ENCODE results near the gene BHLHE23. TPM values are rescaled to one million over a fixed set of nuclear protein-coding genes. Genes with fewer than 3 reads are reported as not detected.
"Not testable (repeated sequence)": the region's sequence is repeated elsewhere in the genome, so short reads cannot be mapped to it uniquely, and the experiment has no call there.

BHLHE23 gene
- total RNA-seq, 6 donors from 2014 or later: not detected

DNA sequence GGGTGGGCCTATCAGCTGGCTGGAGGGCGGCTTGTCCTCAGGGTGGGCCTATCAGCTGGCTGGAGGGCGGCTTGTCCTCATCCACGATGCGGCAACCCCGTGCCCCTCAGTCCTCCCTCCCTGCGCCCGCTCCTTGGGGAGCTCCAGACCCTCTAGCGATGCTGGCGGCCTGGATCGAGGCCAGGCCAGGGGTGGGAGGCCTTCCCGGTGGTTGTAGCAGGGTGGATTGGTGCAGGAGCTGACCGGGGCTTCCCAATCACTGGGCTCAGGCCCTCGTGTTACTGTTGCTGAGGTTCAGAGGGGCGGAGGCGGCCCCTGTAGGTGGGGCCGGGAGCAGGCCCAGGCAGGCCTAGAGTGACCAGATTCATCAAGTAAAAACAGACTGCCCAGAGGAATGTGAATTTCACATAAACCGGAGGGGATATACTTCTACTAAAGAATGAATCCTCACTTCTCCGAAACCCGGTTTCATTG, 45.4 kb downstream of the BHLHE23 start:
- ATAC-seq (ENCODE audit: low FRiP score in 2 of 2) (no peak), DNase-seq (peak in 1 of 2 donors; percentile 59)
- Histone ChIP-seq H3K4me3 (no peak overlapping the region), H3K27me3 (no peaks in the 10 kb centered on the region), H3K27ac (no peak overlapping the region), H3K36me3 (peaks cover 0 to 9% (median 4%) of the 10 kb centered on the region in 4 donors), H3K4me1 (no peaks in the 10 kb centered on the region), H3K9me3 (no peaks in the 10 kb centered on the region)
- TF ChIP-seq POLR2A (IDR thresholded peaks at IDR 0.05): no peak
- no peak for TF ChIP-seq EP300 (IDR thresholded peaks at IDR 0.05)
- TF ChIP-seq, protein P1, sequence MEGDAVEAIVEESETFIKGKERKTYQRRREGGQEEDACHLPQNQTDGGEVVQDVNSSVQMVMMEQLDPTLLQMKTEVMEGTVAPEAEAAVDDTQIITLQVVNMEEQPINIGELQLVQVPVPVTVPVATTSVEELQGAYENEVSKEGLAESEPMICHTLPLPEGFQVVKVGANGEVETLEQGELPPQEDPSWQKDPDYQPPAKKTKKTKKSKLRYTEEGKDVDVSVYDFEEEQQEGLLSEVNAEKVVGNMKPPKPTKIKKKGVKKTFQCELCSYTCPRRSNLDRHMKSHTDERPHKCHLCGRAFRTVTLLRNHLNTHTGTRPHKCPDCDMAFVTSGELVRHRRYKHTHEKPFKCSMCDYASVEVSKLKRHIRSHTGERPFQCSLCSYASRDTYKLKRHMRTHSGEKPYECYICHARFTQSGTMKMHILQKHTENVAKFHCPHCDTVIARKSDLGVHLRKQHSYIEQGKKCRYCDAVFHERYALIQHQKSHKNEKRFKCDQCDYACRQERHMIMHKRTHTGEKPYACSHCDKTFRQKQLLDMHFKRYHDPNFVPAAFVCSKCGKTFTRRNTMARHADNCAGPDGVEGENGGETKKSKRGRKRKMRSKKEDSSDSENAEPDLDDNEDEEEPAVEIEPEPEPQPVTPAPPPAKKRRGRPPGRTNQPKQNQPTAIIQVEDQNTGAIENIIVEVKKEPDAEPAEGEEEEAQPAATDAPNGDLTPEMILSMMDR (IDR thresholded peaks at IDR 0.05): no peak
- TF ChIP-seq POLR2AphosphoS5 (IDR thresholded peaks at IDR 0.05): no peak
- WGBS, 2 donors: 83 to 93% methylated on average over 5 to 17 of the region's 19 CpGs

GRCh38 chr20:62960446-62961309, 46.1 kb downstream of the BHLHE23 start:
- H3K36me3 ChIP-seq; H3K4me1 ChIP-seq; ATAC-seq (ENCODE audit: low FRiP score in 2 of 2); H3K4me3 ChIP-seq; H3K27ac ChIP-seq; H3K9me3 ChIP-seq; H3K27me3 ChIP-seq: not testable (repeated sequence)
- DNase-seq: peak in 1 of 2 donors; percentile 60
- 84 to 87% methylated on average over 3 to 20 of the region's 31 CpGs for WGBS, 2 donors

DNA sequence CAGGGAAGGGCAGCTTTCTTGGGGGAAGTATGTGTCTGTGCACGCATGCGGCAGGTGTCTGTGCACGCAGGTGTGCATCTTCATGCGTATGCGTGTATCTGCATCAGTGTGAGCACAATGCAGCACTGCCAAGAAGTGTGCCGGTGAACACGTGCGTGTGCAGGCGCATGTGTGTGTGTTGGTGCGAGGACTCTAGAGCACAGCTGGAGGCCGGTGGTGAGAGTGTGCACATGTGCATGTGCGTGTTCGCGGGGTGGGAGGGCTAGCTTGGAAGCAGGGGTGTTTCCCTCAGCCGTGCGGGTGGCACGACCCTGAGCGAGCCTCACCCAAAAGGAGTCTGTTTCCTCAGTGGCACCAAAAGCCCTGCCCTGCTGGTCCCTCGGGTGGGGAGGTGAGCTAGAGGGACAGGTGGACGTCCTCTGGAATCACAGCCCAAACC, 46.7 kb downstream of the BHLHE23 start:
- Histone ChIP-seq H3K9me3 (no peaks in the 10 kb centered on the region), H3K36me3 (peaks cover 0 to 9% (median 4%) of the 10 kb centered on the region in 4 donors), H3K4me1 (peaks cover 0 to 9% (median 0%) of the 10 kb centered on the region in 4 donors), H3K27ac (no peak overlapping the region), H3K27me3 (no peaks in the 10 kb centered on the region), H3K4me3 (no peak overlapping the region)
- 90 to 93% methylated on average over 19 to 20 of the region's 20 CpGs for WGBS, 2 donors
- ATAC-seq (ENCODE audit: low FRiP score in 2 of 2) (no peak), DNase-seq (peak in 1 of 2 donors; percentile 53)
- TF ChIP-seq, protein P1 (IDR thresholded peaks at IDR 0.05): no peak
- TF ChIP-seq POLR2A (IDR thresholded peaks at IDR 0.05) (no peak), POLR2AphosphoS5 (IDR thresholded peaks at IDR 0.05) (no peak), EP300 (IDR thresholded peaks at IDR 0.05) (no peak)

DNA sequence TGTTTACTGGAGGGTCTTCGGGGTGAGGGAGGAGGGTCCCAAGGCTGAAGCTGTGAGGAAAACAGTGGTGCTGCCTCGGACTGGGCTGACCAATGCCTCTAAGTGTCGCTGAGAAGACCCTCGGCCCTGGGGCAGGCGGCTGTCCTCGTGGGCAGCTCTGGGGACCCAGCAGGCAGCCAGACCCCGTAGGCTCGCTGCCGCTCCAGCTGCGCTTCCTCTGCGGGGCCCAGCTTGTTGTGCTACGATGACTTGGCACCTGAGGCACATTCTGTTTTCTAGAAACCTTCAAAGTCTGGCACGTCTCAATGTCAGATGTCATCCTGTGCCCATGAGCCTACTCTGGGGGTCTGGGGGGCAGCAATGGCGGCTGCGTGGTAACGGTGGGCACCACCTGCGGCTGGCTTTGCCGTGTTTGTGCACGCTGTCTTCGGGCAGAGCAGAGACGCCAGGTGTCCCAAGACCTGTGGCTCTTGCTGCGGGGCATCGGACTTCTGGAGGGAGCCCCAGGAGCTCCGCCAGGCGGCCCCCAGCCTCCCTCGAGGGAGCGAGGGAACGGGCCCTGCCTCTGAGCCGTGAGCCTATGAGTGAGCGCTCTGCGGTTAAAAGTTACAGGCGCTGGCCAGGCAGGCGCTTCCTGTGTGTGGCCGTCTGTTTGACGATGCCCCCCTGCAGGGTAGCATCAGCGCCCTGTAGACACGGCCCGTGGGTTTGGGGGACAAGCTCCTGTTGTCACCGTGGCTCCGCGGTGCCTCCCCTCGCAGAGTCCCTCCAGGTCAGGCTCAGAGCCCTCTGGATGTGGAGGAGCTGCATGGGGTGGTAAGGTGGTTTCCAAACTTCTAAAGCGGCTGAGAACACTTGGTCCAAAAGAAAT, 47.4 kb downstream of the BHLHE23 start:
- H3K27ac ChIP-seq: no peak overlapping the region
- no peaks in the 10 kb centered on the region for H3K27me3 ChIP-seq
- no peak for ATAC-seq (ENCODE audit: low FRiP score in 2 of 2)
- peak in 1 of 2 donors; percentile 69 for DNase-seq
- H3K4me1 ChIP-seq: peaks cover 4 to 16% (median 5%) of the 10 kb centered on the region in 4 donors
- 56 to 83% methylated on average over 8 to 43 of the region's 43 CpGs for WGBS, 2 donors
- H3K36me3 ChIP-seq: peaks cover 0 to 9% (median 4%) of the 10 kb centered on the region in 4 donors
- no peaks in the 10 kb centered on the region for H3K9me3 ChIP-seq
- H3K4me3 ChIP-seq: no peak overlapping the region
- TF ChIP-seq, protein P1 (IDR thresholded peaks at IDR 0.05): no peak
- TF ChIP-seq POLR2AphosphoS5 (IDR thresholded peaks at IDR 0.05) (no peak), EP300 (IDR thresholded peaks at IDR 0.05) (no peak), POLR2A (IDR thresholded peaks at IDR 0.05) (no peak)
